ENCODE measurements around the gene GABPA.
"Not testable (repeated sequence)": the region's sequence is repeated elsewhere in the genome, so short reads cannot be mapped to it uniquely, and the experiment has no call there.

Gene GABPA

GRCh38 chr21:25742900-25743299 lies 8.1 kb downstream of the GABPA start:
- DNase-seq: no peak

- no peak for DNase-seq
These were observed 10.1 kb downstream of the GABPA start for GRCh38 chr21:25744854-25745253.

GRCh38 chr21:25750085-25750484 lies 15.3 kb downstream of the GABPA start:
- no peak for DNase-seq

GRCh38 chr21:25752416-25752815 lies 17.6 kb downstream of the GABPA start:
- DNase-seq: no peak

GRCh38 chr21:25756190-25756932 lies 21.6 kb downstream of the GABPA start:
- no peak for DNase-seq

GRCh38 chr21:25757531-25757930 lies 22.8 kb downstream of the GABPA start:
- DNase-seq: no peak

- no peak for DNase-seq
These were observed 24.8 kb downstream of the GABPA start for GRCh38 chr21:25759573-25759972.

- DNase-seq: no peak
These were observed 25.3 kb downstream of the GABPA start for GRCh38 chr21:25760061-25760460.

- DNase-seq: no peak
These were observed 25.9 kb downstream of the GABPA start for GRCh38 chr21:25760677-25761076.

GRCh38 chr21:25764065-25764464 lies 29.3 kb downstream of the GABPA start:
- DNase-seq: no peak

- no peak for DNase-seq
These were observed 33.1 kb downstream of the GABPA start for GRCh38 chr21:25767921-25768320.

- DNase-seq: peak; percentile 1
These were observed 37.9 kb downstream of the GABPA start for GRCh38 chr21:25772686-25773085.

GRCh38 chr21:25776440-25776839 lies 41.7 kb downstream of the GABPA start:
- DNase-seq: no peak

GRCh38 chr21:25778126-25778875 lies 43.5 kb downstream of the GABPA start:
- DNase-seq: not testable (repeated sequence)

- DNase-seq: no peak
These were observed 53.9 kb downstream of the GABPA start for GRCh38 chr21:25788677-25789076.

- no peak for DNase-seq
These were observed 55.5 kb downstream of the GABPA start for GRCh38 chr21:25790122-25790877.

- no peak for DNase-seq
These were observed 56.1 kb downstream of the GABPA start for GRCh38 chr21:25790878-25791204.

- DNase-seq: no peak
These were observed 56.5 kb downstream of the GABPA start for GRCh38 chr21:25791319-25791718.

GRCh38 chr21:25801217-25802014 lies 66.6 kb downstream of the GABPA start:
- DNase-seq: peak; percentile 57

GRCh38 chr21:25806060-25806459 lies 71.3 kb downstream of the GABPA start:
- no peak for DNase-seq

- DNase-seq: no peak
These were observed 72.4 kb downstream of the GABPA start for GRCh38 chr21:25807191-25807590.

- peak; percentile 37 for DNase-seq
These were observed 74.2 kb downstream of the GABPA start for GRCh38 chr21:25809013-25809412.

GRCh38 chr21:25811186-25811585 lies 76.4 kb downstream of the GABPA start:
- DNase-seq: no peak

Measured in NCI-H226 (cell line).